NCI-H2171 treated with DMSO at 0.1 percent for 48 hours (cell line): ENCODE results near the gene SEC16A.

Experiments used
- DNase-seq: peaks from one replicate; lab custom pipeline; 2025; lab: John Stamatoyannopoulos, UW

Gene SEC16A

GRCh38 chr9:136502196-136502595, 19.4 kb upstream of the SEC16A start:
- no peak for DNase-seq

GRCh38 chr9:136501686-136502085, 18.8 kb upstream of the SEC16A start:
- DNase-seq = no peak

GRCh38 chr9:136499935-136500910, 17.4 kb upstream of the SEC16A start:
- peak; percentile 65 for DNase-seq

- no peak for DNase-seq
These were observed 16.5 kb upstream of the SEC16A start for GRCh38 chr9:136499071-136499934.

GRCh38 chr9:136497916-136498695, 15.3 kb upstream of the SEC16A start:
- DNase-seq = peak; percentile 34

- no peak for DNase-seq
These were observed 14.2 kb upstream of the SEC16A start for GRCh38 chr9:136496801-136497620.

GRCh38 chr9:136496181-136496580, 13.3 kb upstream of the SEC16A start:
- no peak for DNase-seq

GRCh38 chr9:136495238-136495800, 12.5 kb upstream of the SEC16A start:
- DNase-seq = no peak

- DNase-seq = no peak
These were observed 11.8 kb upstream of the SEC16A start for GRCh38 chr9:136494531-136495215.

- no peak for DNase-seq
These were observed 11.2 kb upstream of the SEC16A start for GRCh38 chr9:136494012-136494411.

GRCh38 chr9:136493567-136493971, 10.7 kb upstream of the SEC16A start:
- no peak for DNase-seq

- DNase-seq = no peak
These were observed 10.2 kb upstream of the SEC16A start for GRCh38 chr9:136492978-136493522.

- no peak for DNase-seq
These were observed 6.9 kb upstream of the SEC16A start for GRCh38 chr9:136489731-136490130.

GRCh38 chr9:136488247-136489214, 5.7 kb upstream of the SEC16A start:
- peak; percentile 86 for DNase-seq

- DNase-seq = no peak
These were observed 4.8 kb upstream of the SEC16A start for GRCh38 chr9:136487672-136488071.

GRCh38 chr9:136486823-136487620, 4.2 kb upstream of the SEC16A start:
- no peak for DNase-seq

- no peak for DNase-seq
These were observed 3.3 kb upstream of the SEC16A start for GRCh38 chr9:136486131-136486530.
